Progenitor cell of endocrine pancreas (in vitro differentiated cells): ENCODE measurements around the gene TOM1L1. TPM values are rescaled to one million over a fixed set of nuclear protein-coding genes. Genes with fewer than 3 reads are reported as not detected.

Source experiments
- DNase-seq: peaks from one replicate; pipeline ENCODE4 v3.0.0; 2021; ENCODE audit warnings: low spot score; ENCODE audit not compliant: unreplicated experiment
- H3K27ac Mint-ChIP-seq: 2 replicates; pipeline ENCODE4 v1.8.0; 2021; ENCODE audit warnings: mild to moderate bottlenecking, moderate library complexity, mixed read lengths
- H3K27me3 Mint-ChIP-seq: 2 replicates; pipeline ENCODE4 v1.8.0; 2021; ENCODE audit warnings: mixed read lengths
- H3K36me3 Mint-ChIP-seq: 2 replicates; pipeline ENCODE4 v1.8.0; 2022; ENCODE audit warnings: mixed read lengths; ENCODE audit not compliant: insufficient read depth
- H3K4me1 Mint-ChIP-seq: 2 replicates; pipeline ENCODE4 v1.8.0; 2021; ENCODE audit warnings: low read depth, mixed read lengths
- H3K4me3 Mint-ChIP-seq: 2 replicates; pipeline ENCODE4 v1.8.0; 2021; ENCODE audit warnings: low read depth, mild to moderate bottlenecking, moderate library complexity, mixed read lengths
- H3K9me3 Mint-ChIP-seq: 2 replicates; pipeline ENCODE4 v1.8.0; 2021; ENCODE audit warnings: low read depth, mixed read lengths
- CTCF ChIP-seq: fragments of 200-600 bp; sonication (generic); IDR thresholded peaks from one replicate; pipeline ENCODE4 v1.5.0; 2021; ENCODE audit warnings: antibody characterized with exemption, mild to moderate bottlenecking; ENCODE audit not compliant: unreplicated experiment
- long read RNA-seq: library from polyadenylated mRNA; unstranded; transcript quantifications from one replicate; pipeline ENCODE4 v2.0.0, GENCODE V29; 2020
- total RNA-seq: library from RNA; stranded (reverse); gene quantifications from 2 replicates; pipeline ENCODE4 v1.2.1, GENCODE V29; 2021

Gene TOM1L1
- 83.1 and 91.2 TPM in 2 replicates for total RNA-seq
- long read RNA-seq, transcript TOM1L1-220 (10 exons, 1,849 nt), result minor isoform, 35 of 305 reads
- long read RNA-seq, transcript TOM1L1-203 (14 exons, 1,522 nt), result minor isoform, 5 of 305 reads
- long read RNA-seq, transcript TOM1L1-202 (16 exons, 2,228 nt), result minor isoform, 6 of 305 reads
- long read RNA-seq, transcript TOM1L1-221 (16 exons, 2,507 nt), result major isoform, 139 of 305 reads
- long read RNA-seq, partial matches to known transcripts, result 24 of 305 reads
- long read RNA-seq, other reads (novel, unspliced or antisense), result 89 of 305 reads

GRCh38 chr17:54900457-54901229 is at the start of gene TOM1L1:
TSS of gene TOM1L1 (plus strand) at chr17:54900852. CDS start at chr17:54900866, 14 bp downstream.
- H3K27ac Mint-ChIP-seq, result peak within 1 kb of the TSS; percentile 94
- H3K4me3 Mint-ChIP-seq, result peak within 1 kb of the TSS; percentile 78
- no peaks in the 10 kb centered on the region for H3K9me3 Mint-ChIP-seq
- peaks cover 20% of the 10 kb centered on the region for H3K4me1 Mint-ChIP-seq
- peaks cover 12% of the 10 kb centered on the region for H3K36me3 Mint-ChIP-seq
- peak; percentile 79 for DNase-seq
- TF ChIP-seq CTCF, result peak; percentile 45
- peaks cover 7% of the 10 kb centered on the region for H3K27me3 Mint-ChIP-seq

- DNase-seq, result no peak
- Mint-ChIP-seq H3K27ac (no peak overlapping the region), H3K4me3 (no peak overlapping the region), H3K36me3 (no peaks in the 10 kb centered on the region), H3K27me3 (no peaks in the 10 kb centered on the region), H3K9me3 (no peaks in the 10 kb centered on the region), H3K4me1 (peaks cover 7% of the 10 kb centered on the region)
- TF ChIP-seq CTCF, result no peak
Measured at GRCh38 chr17:54859187-54859586, 41.5 kb upstream of the TOM1L1 start.

- H3K4me1 Mint-ChIP-seq, result peaks cover 9% of the 10 kb centered on the region
- H3K4me3 Mint-ChIP-seq, result no peak overlapping the region
- no peaks in the 10 kb centered on the region for H3K27me3 Mint-ChIP-seq
- H3K27ac Mint-ChIP-seq, result no peak overlapping the region
- DNase-seq, result no peak
- no peaks in the 10 kb centered on the region for H3K36me3 Mint-ChIP-seq
- no peaks in the 10 kb centered on the region for H3K9me3 Mint-ChIP-seq
- no peak for TF ChIP-seq CTCF
Measured at GRCh38 chr17:54860617-54861470, 39.8 kb upstream of the TOM1L1 start.

GRCh38 chr17:54861471-54861983 is 39.1 kb upstream of the TOM1L1 start:
- H3K4me1 Mint-ChIP-seq, result peaks cover 9% of the 10 kb centered on the region
- H3K9me3 Mint-ChIP-seq, result no peaks in the 10 kb centered on the region
- no peak for DNase-seq
- no peaks in the 10 kb centered on the region for H3K27me3 Mint-ChIP-seq
- no peak overlapping the region for H3K4me3 Mint-ChIP-seq
- no peak for TF ChIP-seq CTCF
- H3K36me3 Mint-ChIP-seq, result no peaks in the 10 kb centered on the region
- H3K27ac Mint-ChIP-seq, result peak overlapping the region; percentile 14

- no peak for TF ChIP-seq CTCF
- peaks cover 12% of the 10 kb centered on the region for H3K4me1 Mint-ChIP-seq
- no peak overlapping the region for H3K4me3 Mint-ChIP-seq
- H3K27ac Mint-ChIP-seq, result no peak overlapping the region
- H3K27me3 Mint-ChIP-seq, result no peaks in the 10 kb centered on the region
- no peaks in the 10 kb centered on the region for H3K36me3 Mint-ChIP-seq
- no peak for DNase-seq
- no peaks in the 10 kb centered on the region for H3K9me3 Mint-ChIP-seq
Measured at GRCh38 chr17:54863176-54863575, 37.5 kb upstream of the TOM1L1 start.
